Brain microvascular endothelial cell (primary cell): Measurements from ENCODE around the gene HSPA12B.

ENCODE experiments used
- DNase-seq: peaks from one replicate; pipeline ENCODE4 v3.0.0-alpha.2; 2020
- H3K27ac ChIP-seq: fragments of 250-450 bp; sonication (Bioruptor Pico); 2 replicates; pipeline ENCODE4 v1.5.1; 2020; ENCODE audit warnings: mild to moderate bottlenecking, moderate library complexity
- H3K27me3 ChIP-seq: fragments of 250-450 bp; sonication (Bioruptor Pico); replicated peaks from 2 replicates; pipeline ENCODE4 v1.5.1; 2020; ENCODE audit warnings: mild to moderate bottlenecking
- H3K36me3 ChIP-seq: fragments of 250-450 bp; sonication (Bioruptor Pico); replicated peaks from 2 replicates; pipeline ENCODE4 v1.5.1; 2020; ENCODE audit warnings: mild to moderate bottlenecking
- H3K4me3 ChIP-seq: 2 replicates; pipeline ENCODE4 v1.5.1; 2011; ENCODE audit warnings: low read depth, mild to moderate bottlenecking, control low read depth, low read length, moderate library complexity
- in situ Hi-C: cut with HindIII; loops from 2 replicates; pipeline ENCODE4 v1.10.0; 2017; ENCODE audit warnings: low sequenced_read_pairs, low pct_ligation_motif_present
- TF ChIP-seq, protein P1 (sequence below): IDR thresholded peaks from 2 replicates; pipeline ENCODE4 v1.5.1; 2011; ENCODE audit warnings: low read depth, mild to moderate bottlenecking, moderate library complexity, low read length, control low read depth, inconsistent platforms; ENCODE audit errors: missing control alignments

Gene HSPA12B

GRCh38 chr20:3784216-3784853 is 51.9 kb downstream of the HSPA12B start:
- H3K27me3 ChIP-seq: peaks cover under 1% of the 10 kb centered on the region
- TF ChIP-seq, protein P1, sequence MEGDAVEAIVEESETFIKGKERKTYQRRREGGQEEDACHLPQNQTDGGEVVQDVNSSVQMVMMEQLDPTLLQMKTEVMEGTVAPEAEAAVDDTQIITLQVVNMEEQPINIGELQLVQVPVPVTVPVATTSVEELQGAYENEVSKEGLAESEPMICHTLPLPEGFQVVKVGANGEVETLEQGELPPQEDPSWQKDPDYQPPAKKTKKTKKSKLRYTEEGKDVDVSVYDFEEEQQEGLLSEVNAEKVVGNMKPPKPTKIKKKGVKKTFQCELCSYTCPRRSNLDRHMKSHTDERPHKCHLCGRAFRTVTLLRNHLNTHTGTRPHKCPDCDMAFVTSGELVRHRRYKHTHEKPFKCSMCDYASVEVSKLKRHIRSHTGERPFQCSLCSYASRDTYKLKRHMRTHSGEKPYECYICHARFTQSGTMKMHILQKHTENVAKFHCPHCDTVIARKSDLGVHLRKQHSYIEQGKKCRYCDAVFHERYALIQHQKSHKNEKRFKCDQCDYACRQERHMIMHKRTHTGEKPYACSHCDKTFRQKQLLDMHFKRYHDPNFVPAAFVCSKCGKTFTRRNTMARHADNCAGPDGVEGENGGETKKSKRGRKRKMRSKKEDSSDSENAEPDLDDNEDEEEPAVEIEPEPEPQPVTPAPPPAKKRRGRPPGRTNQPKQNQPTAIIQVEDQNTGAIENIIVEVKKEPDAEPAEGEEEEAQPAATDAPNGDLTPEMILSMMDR: no peak
- in situ Hi-C loops: no loop called here
- peak overlapping the region; percentile 17 for H3K4me3 ChIP-seq
- no peaks in the 10 kb centered on the region for H3K36me3 ChIP-seq
- DNase-seq: no peak
- no peak overlapping the region for H3K27ac ChIP-seq

GRCh38 chr20:3784863-3785239 is 52.4 kb downstream of the HSPA12B start:
- no peaks in the 10 kb centered on the region for H3K36me3 ChIP-seq
- TF ChIP-seq, protein P1: no peak
- H3K4me3 ChIP-seq: peak overlapping the region; percentile 71
- no peak for DNase-seq
- in situ Hi-C loops: no loop called here
- no peaks in the 10 kb centered on the region for H3K27me3 ChIP-seq
- no peak overlapping the region for H3K27ac ChIP-seq

DNA sequence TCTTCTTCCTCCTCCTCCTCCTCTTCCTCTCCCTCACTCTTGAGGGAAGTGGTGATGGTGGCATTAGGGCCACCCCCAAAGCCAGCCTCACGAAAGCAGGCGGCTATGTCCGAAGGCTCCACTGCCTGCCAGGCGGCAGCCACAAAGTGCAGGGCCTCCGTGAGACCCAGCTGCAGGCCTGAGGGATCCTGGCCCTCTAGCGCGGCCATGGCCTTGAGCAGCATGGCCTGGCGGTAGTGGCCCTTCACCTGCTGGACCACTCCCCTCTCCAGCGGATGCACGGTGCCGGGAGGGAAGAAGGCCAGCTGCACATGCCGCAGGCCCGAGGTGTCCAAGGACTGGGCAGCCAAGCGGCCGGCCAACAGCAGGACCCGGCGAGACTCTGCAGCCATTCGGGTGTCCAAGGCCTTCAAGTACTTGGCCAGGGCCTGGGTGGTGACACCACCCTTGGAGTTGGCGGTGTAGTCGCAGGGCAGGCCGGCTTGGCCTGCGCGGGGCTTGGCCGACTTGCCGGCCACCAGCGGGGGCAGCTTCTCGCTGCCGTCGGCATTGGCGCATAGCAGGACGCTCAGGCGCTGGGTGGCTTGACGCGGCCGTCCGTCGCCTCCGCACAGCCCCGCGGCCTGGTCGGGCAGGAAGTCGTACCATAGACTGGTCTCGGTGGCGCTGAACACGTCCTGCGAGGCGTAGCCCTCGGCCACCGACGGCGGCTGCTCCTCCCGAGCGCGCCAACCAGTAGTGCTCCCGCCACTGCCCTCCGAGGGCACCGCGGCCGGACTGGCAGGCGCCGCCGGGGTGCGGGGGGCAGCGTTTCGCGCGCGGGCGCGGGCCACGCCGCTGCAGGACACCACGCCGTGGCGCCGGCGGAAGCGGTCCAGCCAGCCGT is 53.0 kb downstream of the HSPA12B start:
- TF ChIP-seq, protein P1: no peak
- in situ Hi-C loops: no loop called here
- Histone ChIP-seq H3K36me3 (no peaks in the 10 kb centered on the region), H3K4me3 (peak overlapping the region; percentile 71), H3K27me3 (no peaks in the 10 kb centered on the region), H3K27ac (no peak overlapping the region)
- no peak for DNase-seq

DNA sequence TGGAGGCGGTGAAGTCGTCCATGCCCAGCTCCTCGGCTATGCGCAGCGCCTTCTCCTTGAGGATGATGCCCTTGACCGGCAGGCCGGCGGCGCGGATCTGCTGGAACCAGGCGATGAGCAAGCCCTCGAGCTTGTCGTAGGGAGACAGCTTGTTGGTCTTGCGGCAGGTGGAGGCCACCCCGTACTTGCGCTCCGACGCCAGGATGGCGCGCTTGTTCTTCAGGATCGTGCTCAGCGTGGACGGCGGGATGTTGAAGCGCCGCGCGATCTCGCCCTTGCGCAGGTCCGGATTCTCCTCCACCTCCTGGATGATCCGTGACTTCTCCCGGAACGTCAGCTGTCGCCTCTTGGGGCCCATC is 53.6 kb downstream of the HSPA12B start:
- Histone ChIP-seq H3K27ac (peak overlapping the region; percentile 18), H3K36me3 (no peaks in the 10 kb centered on the region), H3K4me3 (peak overlapping the region; percentile 71), H3K27me3 (no peaks in the 10 kb centered on the region)
- TF ChIP-seq, protein P1: no peak
- in situ Hi-C loops: no loop called here
- peak; percentile 56 for DNase-seq

GRCh38 chr20:3786665-3787323 is 54.3 kb downstream of the HSPA12B start, which contains the start of gene CENPB:
CENPB (minus strand) TSS chr20:3786740; CDS start chr20:3786483, 257 bp downstream.
- no peaks in the 10 kb centered on the region for H3K36me3 ChIP-seq
- TF ChIP-seq, protein P1: peak; percentile 45
- in situ Hi-C loops: no loop called here
- peak; percentile 52 for DNase-seq
- H3K27ac ChIP-seq: peak within 1 kb of the TSS; percentile 18
- no peaks in the 10 kb centered on the region for H3K27me3 ChIP-seq
- H3K4me3 ChIP-seq: peak within 1 kb of the TSS; percentile 71
